Lower leg skin (tissue), 3 donors: ENCODE data around the gene NAA35.

Experiments
- CTCF ChIP-seq, 3 donors: fragments of 450-650 bp; IDR thresholded peaks; one replicate each; pipeline ENCODE4 v1.5.1; 2016; ENCODE audit warnings: antibody characterized with exemption in 3 of 3, mild to moderate bottlenecking in 3 of 3, moderate library complexity in 2 of 3
- POLR2A ChIP-seq, 2 donors: fragments of 450-650 bp; IDR thresholded peaks; one replicate each; pipeline ENCODE4 v1.6.1; 2016 to 2017; ENCODE audit warnings: antibody characterized with exemption in 2 of 2, mild to moderate bottlenecking in 1 of 2, moderate library complexity in 1 of 2

DNA sequence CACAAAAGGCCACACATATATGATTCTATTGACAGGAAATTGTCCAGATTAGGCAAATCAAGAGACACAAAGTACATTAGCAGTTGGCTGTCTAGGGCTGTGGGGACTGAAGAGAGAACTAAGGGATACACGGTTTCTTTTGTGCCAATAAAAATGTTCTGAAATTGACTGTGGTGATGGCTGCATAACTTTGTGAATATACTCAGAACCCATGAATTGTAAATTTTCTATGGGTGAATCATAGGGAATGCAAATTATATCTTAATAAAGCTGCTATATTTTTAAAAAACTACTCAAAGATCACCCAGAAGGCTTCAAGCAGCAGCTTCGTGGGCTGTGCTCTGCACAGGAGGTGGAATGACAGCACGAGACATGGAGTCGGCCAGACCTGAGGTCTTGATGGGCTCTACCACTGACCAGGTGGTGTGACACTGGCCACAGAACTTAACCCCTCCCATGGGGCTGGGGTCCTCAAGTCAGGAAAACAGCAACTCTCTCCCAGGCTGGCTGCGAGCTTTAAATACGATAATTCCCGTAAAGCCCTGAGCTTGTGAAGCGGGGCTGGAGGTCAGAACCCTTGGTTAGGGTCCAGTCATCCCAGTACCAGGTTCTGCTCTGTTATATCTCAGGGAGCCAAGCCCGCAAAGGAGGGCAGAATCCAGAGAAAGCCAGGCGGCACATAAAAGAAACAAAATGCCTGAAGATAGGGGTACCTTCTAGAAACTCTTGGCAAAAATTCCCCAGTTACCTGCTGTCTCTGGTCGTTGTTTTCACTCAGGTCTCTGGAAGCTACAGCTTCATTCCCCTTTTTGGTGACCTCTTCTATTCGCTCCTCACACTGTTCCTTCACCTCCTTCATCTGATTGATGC lies 99.3 kb downstream of the NAA35 start:
- TF ChIP-seq CTCF (IDR thresholded peaks at IDR 0.05) (no peak), POLR2A (IDR thresholded peaks at IDR 0.05) (no peak)
